22Rv1 (cell line): ENCODE results near the gene KHDC4.

Experiments used
- CTCF ChIP-seq: fragments of 450-650 bp; IDR thresholded peaks from 2 replicates; pipeline ENCODE4 v1.5.1; 2017; ENCODE audit warnings: mild to moderate bottlenecking
- ZFX ChIP-seq: fragments of 450-650 bp; IDR thresholded peaks from 2 replicates; pipeline ENCODE4 v1.6.1; 2017; ENCODE audit warnings: antibody characterized with exemption, borderline replicate concordance

- no peak for TF ChIP-seq ZFX
- TF ChIP-seq CTCF: 0 out of 2 replicates have a peak, but pooled peaks have one; percentile 6
Observed at GRCh38 chr1:155974208-155975115, 40.2 kb upstream of the KHDC4 start.
